GM12878 (cell line): ENCODE data around the gene ARHGAP22.

Experiments used
- BMI1 ChIP-seq: fragments of 450-650 bp; IDR thresholded peaks from 2 replicates; pipeline ENCODE4 v1.6.1; 2016; ENCODE audit warnings: mild to moderate bottlenecking, moderate library complexity, borderline replicate concordance
- DPF2 ChIP-seq: fragments of 450-650 bp; IDR thresholded peaks from 2 replicates; pipeline ENCODE4 v1.6.1; 2017; ENCODE audit warnings: mild to moderate bottlenecking
- JUND ChIP-seq: IDR thresholded peaks from 2 replicates; pipeline ENCODE4 v1.6.1; 2012; ENCODE audit warnings: low read depth, mild to moderate bottlenecking, low read length, improper control_type of control experiment, moderate library complexity
- POLR2AphosphoS5 ChIP-seq: IDR thresholded peaks from 2 replicates; pipeline ENCODE4 v1.6.1; 2011; ENCODE audit warnings: mild to moderate bottlenecking, low read length, inconsistent platforms
- POU2F2 ChIP-seq: IDR thresholded peaks from 3 replicates; pipeline ENCODE4 v1.6.1; 2011; ENCODE audit warnings: low read depth, mild to moderate bottlenecking, low read length, borderline replicate concordance
- RFX5 ChIP-seq: IDR thresholded peaks from 2 replicates; pipeline ENCODE4 v1.6.1; 2011; ENCODE audit warnings: low read depth, low read length, improper control_type of control experiment
- ZSCAN29 ChIP-seq: fragments of 450-650 bp; IDR thresholded peaks from 2 replicates; pipeline ENCODE4 v1.6.1; 2017; ENCODE audit warnings: mild to moderate bottlenecking, moderate library complexity
- TF ChIP-seq, protein P1 (sequence below): fragments of 450-650 bp; formaldehyde crosslinking; IDR thresholded peaks from 2 replicates; pipeline ENCODE4 v1.4.0; 2020; ENCODE audit warnings: mild to moderate bottlenecking, moderate library complexity

GRCh38 chr10:48491392-48492139, 113.3 kb downstream of the ARHGAP22 start:
- TF ChIP-seq POU2F2: no peak
- TF ChIP-seq BMI1: no peak
- TF ChIP-seq RFX5: no peak
- no peak for TF ChIP-seq JUND
- TF ChIP-seq DPF2: no peak
- no peak for TF ChIP-seq POLR2AphosphoS5
- no peak for TF ChIP-seq ZSCAN29
- TF ChIP-seq, protein P1, sequence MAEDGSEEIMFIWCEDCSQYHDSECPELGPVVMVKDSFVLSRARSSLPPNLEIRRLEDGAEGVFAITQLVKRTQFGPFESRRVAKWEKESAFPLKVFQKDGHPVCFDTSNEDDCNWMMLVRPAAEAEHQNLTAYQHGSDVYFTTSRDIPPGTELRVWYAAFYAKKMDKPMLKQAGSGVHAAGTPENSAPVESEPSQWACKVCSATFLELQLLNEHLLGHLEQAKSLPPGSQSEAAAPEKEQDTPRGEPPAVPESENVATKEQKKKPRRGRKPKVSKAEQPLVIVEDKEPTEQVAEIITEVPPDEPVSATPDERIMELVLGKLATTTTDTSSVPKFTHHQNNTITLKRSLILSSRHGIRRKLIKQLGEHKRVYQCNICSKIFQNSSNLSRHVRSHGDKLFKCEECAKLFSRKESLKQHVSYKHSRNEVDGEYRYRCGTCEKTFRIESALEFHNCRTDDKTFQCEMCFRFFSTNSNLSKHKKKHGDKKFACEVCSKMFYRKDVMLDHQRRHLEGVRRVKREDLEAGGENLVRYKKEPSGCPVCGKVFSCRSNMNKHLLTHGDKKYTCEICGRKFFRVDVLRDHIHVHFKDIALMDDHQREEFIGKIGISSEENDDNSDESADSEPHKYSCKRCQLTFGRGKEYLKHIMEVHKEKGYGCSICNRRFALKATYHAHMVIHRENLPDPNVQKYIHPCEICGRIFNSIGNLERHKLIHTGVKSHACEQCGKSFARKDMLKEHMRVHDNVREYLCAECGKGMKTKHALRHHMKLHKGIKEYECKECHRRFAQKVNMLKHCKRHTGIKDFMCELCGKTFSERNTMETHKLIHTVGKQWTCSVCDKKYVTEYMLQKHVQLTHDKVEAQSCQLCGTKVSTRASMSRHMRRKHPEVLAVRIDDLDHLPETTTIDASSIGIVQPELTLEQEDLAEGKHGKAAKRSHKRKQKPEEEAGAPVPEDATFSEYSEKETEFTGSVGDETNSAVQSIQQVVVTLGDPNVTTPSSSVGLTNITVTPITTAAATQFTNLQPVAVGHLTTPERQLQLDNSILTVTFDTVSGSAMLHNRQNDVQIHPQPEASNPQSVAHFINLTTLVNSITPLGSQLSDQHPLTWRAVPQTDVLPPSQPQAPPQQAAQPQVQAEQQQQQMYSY: no peak
